Fibroblast of pulmonary artery (primary cell): ENCODE data around the gene MYOD1.

Experiments
- DNase-seq: peaks from one replicate; pipeline ENCODE4 v3.0.0-alpha.2; 2010; ENCODE audit warnings: low read depth
- H3K4me3 ChIP-seq: replicated peaks from 2 replicates; pipeline ENCODE4 v1.5.1; 2011; ENCODE audit warnings: low read depth, mild to moderate bottlenecking, control low read depth, low read length, moderate library complexity
- CTCF ChIP-seq: IDR thresholded peaks from 2 replicates; pipeline ENCODE4 v1.5.1; 2011; ENCODE audit warnings: mild to moderate bottlenecking, control low read depth, low read length, inconsistent platforms; ENCODE audit errors: missing control alignments

The MYOD1 gene

GRCh38 chr11:17686231-17686980 is 33.0 kb upstream of the MYOD1 start:
- no peak overlapping the region for H3K4me3 ChIP-seq
- DNase-seq, result no peak
- TF ChIP-seq CTCF, result no peak

GRCh38 chr11:17687946-17688670 is 31.3 kb upstream of the MYOD1 start:
- H3K4me3 ChIP-seq, result no peak overlapping the region
- DNase-seq, result no peak
- no peak for TF ChIP-seq CTCF

- no peak for TF ChIP-seq CTCF
- no peak overlapping the region for H3K4me3 ChIP-seq
- no peak for DNase-seq
Observed at GRCh38 chr11:17691550-17691949, 27.8 kb upstream of the MYOD1 start.

- no peak for DNase-seq
- H3K4me3 ChIP-seq, result no peak overlapping the region
- TF ChIP-seq CTCF, result no peak
Observed at GRCh38 chr11:17691976-17692375, 27.4 kb upstream of the MYOD1 start.

GRCh38 chr11:17692931-17693330 is 26.4 kb upstream of the MYOD1 start:
- DNase-seq, result no peak
- H3K4me3 ChIP-seq, result no peak overlapping the region
- no peak for TF ChIP-seq CTCF

GRCh38 chr11:17693531-17693930 is 25.8 kb upstream of the MYOD1 start:
- H3K4me3 ChIP-seq, result no peak overlapping the region
- no peak for DNase-seq
- no peak for TF ChIP-seq CTCF
